IMR-90 (cell line): ENCODE measurements around the gene CABCOCO1. TPM values are rescaled to one million over a fixed set of nuclear protein-coding genes. Genes with fewer than 3 reads are reported as not detected.

Source experiments
- ATAC-seq: fragments of 200-7000 bp; cut with Tn5 transposase; 2 replicates; pipeline ENCODE4 v1.9.1; 2020; ENCODE audit warnings: low read depth, mild to moderate bottlenecking, moderate library complexity
- BruUV-seq: library from RNA; stranded (reverse); fragments of 400-500 nt; replicated peaks from 2 replicates; lab custom pipeline; 2021; lab: Mats Ljungman, UMichigan
- CTCF ChIA-PET: fragments of 300-600 bp; formaldehyde crosslinking; extraction: SDS; loops from one replicate; lab custom pipeline; 2021; ENCODE audit warnings: antibody characterized with exemption; lab: Yijun Ruan, JAX
- POLR2A ChIA-PET: fragments of 300-600 bp; sonication (Branson Sonifier 250); formaldehyde crosslinking; loops from one replicate; lab custom pipeline; 2022; ENCODE audit warnings: antibody characterized with exemption; ENCODE audit not compliant: unreplicated experiment; lab: Charles Lee
- DNase-seq: peaks from one replicate; pipeline ENCODE4 v3.0.0; 2013
- H2AFZ ChIP-seq: replicated peaks from 2 replicates; pipeline ENCODE3; 2013; ENCODE audit warnings: low read length, mild to moderate bottlenecking; ENCODE audit not compliant: poor library complexity
- H2AK5ac ChIP-seq: 2 replicates; pipeline ENCODE4 v1.6.1; 2013; ENCODE audit warnings: low read depth, low read length, inconsistent platforms
- H2AK9ac ChIP-seq: replicated peaks from 2 replicates; pipeline ENCODE3; 2013; ENCODE audit warnings: mild to moderate bottlenecking, low read depth, low read length, moderate library complexity; ENCODE audit not compliant: poor library complexity
- H2BK120ac ChIP-seq: 2 replicates; pipeline ENCODE4 v1.6.1; 2013; ENCODE audit warnings: low read depth, low read length, inconsistent platforms
- H2BK15ac ChIP-seq: 3 replicates; pipeline ENCODE4 v1.6.1; 2013; ENCODE audit warnings: low read depth, low read length, inconsistent platforms
- H2BK20ac ChIP-seq: 2 replicates; pipeline ENCODE4 v1.6.1; 2013; ENCODE audit warnings: low read depth, mild to moderate bottlenecking, inconsistent platforms, low read length, moderate library complexity
- H2BK5ac ChIP-seq: 2 replicates; pipeline ENCODE4 v1.6.1; 2013; ENCODE audit warnings: mild to moderate bottlenecking, low read depth, low read length, inconsistent platforms; ENCODE audit not compliant: poor library complexity, severe bottlenecking
- H3K14ac ChIP-seq: replicated peaks from 2 replicates; pipeline ENCODE4 v1.6.1; 2013; ENCODE audit warnings: low read depth, low read length, inconsistent platforms
- H3K18ac ChIP-seq: 2 replicates; pipeline ENCODE4 v1.6.1; 2013; ENCODE audit warnings: low read depth, low read length, control low read depth
- H3K23ac ChIP-seq: 2 replicates; pipeline ENCODE4 v1.6.1; 2013; ENCODE audit warnings: low read depth, low read length, inconsistent platforms
- H3K27ac ChIP-seq: 2 replicates; pipeline ENCODE4 v1.5.1; 2013; ENCODE audit warnings: mild to moderate bottlenecking, control low read depth, low read length; ENCODE audit not compliant: insufficient read depth
- H3K27me3 ChIP-seq: 2 replicates; pipeline ENCODE4 v1.6.1; 2013; ENCODE audit warnings: low read length; ENCODE audit not compliant: control insufficient read depth, insufficient read depth
- H3K36me3 ChIP-seq: 2 replicates; pipeline ENCODE4 v1.6.1; 2013; ENCODE audit warnings: low read length, mixed read lengths; ENCODE audit not compliant: control insufficient read depth, insufficient read depth
- H3K4ac ChIP-seq: 2 replicates; pipeline ENCODE4 v1.6.1; 2013; ENCODE audit warnings: low read depth, low read length, inconsistent platforms
- H3K4me1 ChIP-seq: 2 replicates; pipeline ENCODE4 v1.6.1; 2013; ENCODE audit warnings: low read length, mixed read lengths; ENCODE audit not compliant: control insufficient read depth, insufficient read depth
- H3K4me2 ChIP-seq: 2 replicates; pipeline ENCODE4 v1.6.1; 2013; ENCODE audit warnings: low read depth, mild to moderate bottlenecking, control low read depth, low read length, moderate library complexity
- H3K4me3 ChIP-seq: 2 replicates; pipeline ENCODE4 v1.5.1; 2013; ENCODE audit warnings: low read depth, mild to moderate bottlenecking, control low read depth, low read length, moderate library complexity; ENCODE audit not compliant: insufficient read depth
- H3K56ac ChIP-seq: 2 replicates; pipeline ENCODE4 v1.6.1; 2013; ENCODE audit warnings: low read length, inconsistent platforms; ENCODE audit not compliant: insufficient read depth; ENCODE audit errors: extremely low read depth
- H3K79me1 ChIP-seq, 2 experiments: 2 replicates each; pipeline ENCODE4 v1.6.1; 2013; ENCODE audit warnings: low read length in 2 of 2, inconsistent platforms in 1 of 2, low read depth in 1 of 2
- H3K9ac ChIP-seq: 2 replicates; pipeline ENCODE4 v1.6.1; 2013; ENCODE audit warnings: low read depth, low read length, control low read depth
- H3K9me1 ChIP-seq: 2 replicates; pipeline ENCODE4 v1.6.1; 2013; ENCODE audit warnings: low read length, inconsistent platforms; ENCODE audit not compliant: insufficient read depth
- H3K9me3 ChIP-seq: 2 replicates; pipeline ENCODE4 v1.6.1; 2013; ENCODE audit warnings: low read length; ENCODE audit not compliant: control insufficient read depth, insufficient read depth
- H4K20me1 ChIP-seq: 2 replicates; pipeline ENCODE4 v1.6.1; 2013; ENCODE audit warnings: low read length, inconsistent platforms; ENCODE audit not compliant: insufficient read depth
- H4K5ac ChIP-seq: 2 replicates; pipeline ENCODE4 v1.6.1; 2013; ENCODE audit warnings: mild to moderate bottlenecking, low read depth, low read length, control low read depth
- H4K8ac ChIP-seq, 2 experiments: 2 replicates each; pipeline ENCODE4 v1.6.1; 2013; ENCODE audit warnings: low read depth in 2 of 2, low read length in 2 of 2, control low read depth in 1 of 2, inconsistent platforms in 1 of 2
- H4K91ac ChIP-seq: 2 replicates; pipeline ENCODE4 v1.6.1; 2013; ENCODE audit warnings: low read depth, low read length, inconsistent platforms; ENCODE audit not compliant: insufficient read depth
- MAZ ChIP-seq: IDR thresholded peaks from 2 replicates; pipeline ENCODE4 v1.6.1; 2012; ENCODE audit warnings: low read depth, mild to moderate bottlenecking, low read length, improper control_type of control experiment, moderate library complexity, borderline replicate concordance
- WGBS, 2 experiments: methylation state at CpG; one replicate each; pipeline versions ENCODE4 v1.1.5 to v1.1.7; 2013; ENCODE audit warnings: missing lambda C conversion rate in 2 of 2; ENCODE audit not compliant: insufficient read length in 1 of 2; ENCODE audit errors: extremely low coverage in 2 of 2; 5-methylcytosine and 5-hydroxymethylcytosine counted together
- dilution Hi-C: fragments of 300-500 bp; cut with HindIII; formaldehyde crosslinking; loops from one replicate; pipeline ENCODE4 v1.14.3; 2018; ENCODE audit warnings: low sequenced_read_pairs; ENCODE audit not compliant: unreplicated experiment
- in situ Hi-C: fragments of 300-500 bp; cut with MboI; formaldehyde crosslinking; loops from 3 replicates; pipeline ENCODE4 v1.14.3; 2019; ENCODE audit warnings: low sequenced_read_pairs, inconsistent platforms, mixed read lengths
- intact Hi-C: fragments of 100-400 bp; cut with micrococcal nuclease; formaldehyde crosslinking; loops from 2 replicates; pipeline ENCODE4 v1.10.0; 2022
- polyA plus RNA-seq, 3 experiments: library from polyadenylated mRNA; depleted of rRNA; stranded (reverse); fragments of >200 nt; gene quantifications; 2 replicates each; pipeline ENCODE4 v1.2.3, GENCODE V29; 2012; ENCODE audit warnings: low replicate concordance in 1 of 3
- total RNA-seq: library from RNA; depleted of rRNA; stranded (reverse); fragments of >200 nt; gene quantifications from 2 replicates; pipeline ENCODE4 v1.2.3, GENCODE V29; 2012
- TF ChIP-seq, protein P1 (sequence below): conservative IDR thresholded peaks from 2 replicates; pipeline ENCODE4 v1.5.1; 2012; ENCODE audit warnings: mild to moderate bottlenecking, low read depth, low read length, improper control_type of control experiment

The CABCOCO1 gene
- total and polyA plus RNA-seq, 2 of the 4 experiments (the other 2 are of a cell fraction), result 0.18 to 0.31 TPM

DNA sequence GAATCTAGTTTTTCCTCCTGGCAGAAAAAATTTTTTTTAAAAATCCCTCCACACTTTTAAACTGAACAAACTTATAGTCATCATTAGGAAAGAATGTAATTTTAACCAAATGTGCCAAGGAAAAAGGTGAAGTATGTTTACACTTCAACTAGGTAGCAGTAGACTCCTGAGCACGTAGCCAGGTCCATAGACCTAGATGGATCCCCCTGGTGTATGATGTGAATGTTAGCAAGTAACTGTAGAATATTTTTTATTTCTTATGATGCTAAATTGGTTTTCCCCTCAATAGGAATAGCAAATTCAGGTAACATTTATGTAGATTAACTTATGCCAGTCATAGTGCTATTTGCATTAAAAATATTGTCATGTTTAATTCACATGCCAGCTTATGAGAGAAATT, 19.6 kb downstream of the CABCOCO1 start:
- no peak overlapping the region for H3K9ac ChIP-seq
- no peak overlapping the region for H4K8ac ChIP-seq
- H2BK5ac ChIP-seq, result no peak overlapping the region
- ChIA-PET POLR2A (no interaction called here), CTCF (no interaction called here)
- no peak overlapping the region for H2BK15ac ChIP-seq
- H3K4ac ChIP-seq, result no peak overlapping the region
- H4K91ac ChIP-seq, result no peak overlapping the region
- no peak overlapping the region for H4K5ac ChIP-seq
- H2AFZ ChIP-seq, result no peak overlapping the region
- no peak overlapping the region for H3K4me3 ChIP-seq
- no TSS peak for BruUV-seq
- no peak overlapping the region for H3K56ac ChIP-seq
- H3K4me2 ChIP-seq, result no peak overlapping the region
- no peak overlapping the region for H2BK20ac ChIP-seq
- no peak overlapping the region for H2AK5ac ChIP-seq
- no peak for ATAC-seq
- in situ Hi-C loops (no loop called here), dilution Hi-C loops (no loop called here), intact Hi-C loops (no loop called here)
- no peak overlapping the region for H3K23ac ChIP-seq
- TF ChIP-seq, protein P1, sequence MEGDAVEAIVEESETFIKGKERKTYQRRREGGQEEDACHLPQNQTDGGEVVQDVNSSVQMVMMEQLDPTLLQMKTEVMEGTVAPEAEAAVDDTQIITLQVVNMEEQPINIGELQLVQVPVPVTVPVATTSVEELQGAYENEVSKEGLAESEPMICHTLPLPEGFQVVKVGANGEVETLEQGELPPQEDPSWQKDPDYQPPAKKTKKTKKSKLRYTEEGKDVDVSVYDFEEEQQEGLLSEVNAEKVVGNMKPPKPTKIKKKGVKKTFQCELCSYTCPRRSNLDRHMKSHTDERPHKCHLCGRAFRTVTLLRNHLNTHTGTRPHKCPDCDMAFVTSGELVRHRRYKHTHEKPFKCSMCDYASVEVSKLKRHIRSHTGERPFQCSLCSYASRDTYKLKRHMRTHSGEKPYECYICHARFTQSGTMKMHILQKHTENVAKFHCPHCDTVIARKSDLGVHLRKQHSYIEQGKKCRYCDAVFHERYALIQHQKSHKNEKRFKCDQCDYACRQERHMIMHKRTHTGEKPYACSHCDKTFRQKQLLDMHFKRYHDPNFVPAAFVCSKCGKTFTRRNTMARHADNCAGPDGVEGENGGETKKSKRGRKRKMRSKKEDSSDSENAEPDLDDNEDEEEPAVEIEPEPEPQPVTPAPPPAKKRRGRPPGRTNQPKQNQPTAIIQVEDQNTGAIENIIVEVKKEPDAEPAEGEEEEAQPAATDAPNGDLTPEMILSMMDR, result 0 out of 2 replicates have a peak, but pooled peaks have one; percentile 1
- no peak for TF ChIP-seq MAZ
- WGBS, 2 experiments, result no CpG with 5 or more reads among the region's 1 CpG
- no peak for DNase-seq
- no peaks in the 10 kb centered on the region for H3K79me1 ChIP-seq
- no peaks in the 10 kb centered on the region for H3K36me3 ChIP-seq
- H3K9me3 ChIP-seq, result no peaks in the 10 kb centered on the region
- no peak overlapping the region for H3K27ac ChIP-seq
- H2BK120ac ChIP-seq, result no peak overlapping the region
- no peaks in the 10 kb centered on the region for H3K9me1 ChIP-seq
- H3K27me3 ChIP-seq, result no peaks in the 10 kb centered on the region
- H3K4me1 ChIP-seq, result no peaks in the 10 kb centered on the region
- H3K14ac ChIP-seq, result no peak overlapping the region
- no peaks in the 10 kb centered on the region for H4K20me1 ChIP-seq
- no peak overlapping the region for H2AK9ac ChIP-seq
- no peak overlapping the region for H3K18ac ChIP-seq
